Chondrocyte (in vitro differentiated cells): ENCODE data around the gene JAGN1. TPM values are rescaled to one million over a fixed set of nuclear protein-coding genes. Genes with fewer than 3 reads are reported as not detected.
A peak's percentile ranks its signal among the peaks of the same experiment; 100 is the strongest.
"Not testable (repeated sequence)": the region's sequence is repeated elsewhere in the genome, so short reads cannot be mapped to it uniquely, and the experiment has no call there.

ENCODE experiments used
- DNase-seq: peaks from one replicate; pipeline ENCODE4 v3.0.0; 2021; ENCODE audit warnings: mixed read lengths, low spot score
- H3K27ac Mint-ChIP-seq: one replicate; pipeline ENCODE4 v1.8.0; 2021; ENCODE audit warnings: mild to moderate bottlenecking, moderate library complexity, mixed read lengths; ENCODE audit not compliant: unreplicated experiment
- H3K27me3 Mint-ChIP-seq: 2 replicates; pipeline ENCODE4 v1.8.0; 2021; ENCODE audit warnings: low read depth, mixed read lengths
- H3K36me3 Mint-ChIP-seq: 2 replicates; pipeline ENCODE4 v1.8.0; 2021; ENCODE audit warnings: low read depth, mixed read lengths
- H3K4me1 Mint-ChIP-seq: 2 replicates; pipeline ENCODE4 v1.8.0; 2021; ENCODE audit warnings: low read depth, mild to moderate bottlenecking, mixed read lengths
- H3K4me3 Mint-ChIP-seq: one replicate; pipeline ENCODE4 v1.8.0; 2021; ENCODE audit warnings: mild to moderate bottlenecking, moderate library complexity, mixed read lengths; ENCODE audit not compliant: unreplicated experiment
- H3K9me3 Mint-ChIP-seq: 2 replicates; pipeline ENCODE4 v1.8.0; 2021; ENCODE audit warnings: low read depth, mixed read lengths
- total RNA-seq: library from RNA; stranded (reverse); gene quantifications from 3 replicates; pipeline ENCODE4 v1.2.1, GENCODE V29; 2021
- TF ChIP-seq, protein P1 (sequence below): fragments of 200-600 bp; sonication (generic); IDR thresholded peaks from 2 replicates; pipeline ENCODE4 v1.5.0; 2021; ENCODE audit warnings: antibody characterized with exemption, mild to moderate bottlenecking, moderate library complexity

JAGN1 gene
- total RNA-seq, 1 donor from 2014 or later, result 20.3 TPM

DNA sequence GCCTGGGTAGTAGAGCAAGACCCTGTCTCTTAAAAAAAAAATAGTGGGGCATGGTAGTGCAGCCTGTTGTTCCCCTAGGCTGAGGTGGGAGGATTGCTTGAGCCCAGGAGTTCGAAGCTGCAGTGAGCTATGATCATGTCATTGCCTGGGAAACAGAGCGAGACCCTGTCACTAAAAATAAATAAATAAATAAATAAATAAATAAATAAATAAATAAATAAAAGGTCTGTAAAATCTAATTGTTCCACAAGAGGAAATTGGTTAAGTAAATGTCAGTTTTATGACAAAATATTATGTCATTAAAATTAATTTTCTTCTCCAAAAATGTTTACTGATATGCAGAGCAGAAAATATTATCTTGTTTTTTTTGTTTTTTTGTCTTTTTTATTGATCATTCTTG is 48.6 kb downstream of the JAGN1 start:
- H3K27ac Mint-ChIP-seq, result no peak overlapping the region
- H3K27me3 Mint-ChIP-seq, result no peaks in the 10 kb centered on the region
- peaks cover 5% of the 10 kb centered on the region for H3K36me3 Mint-ChIP-seq
- DNase-seq, result no peak
- H3K4me3 Mint-ChIP-seq, result no peak overlapping the region
- peaks cover 18% of the 10 kb centered on the region for H3K4me1 Mint-ChIP-seq
- no peaks in the 10 kb centered on the region for H3K9me3 Mint-ChIP-seq
- TF ChIP-seq, protein P1, sequence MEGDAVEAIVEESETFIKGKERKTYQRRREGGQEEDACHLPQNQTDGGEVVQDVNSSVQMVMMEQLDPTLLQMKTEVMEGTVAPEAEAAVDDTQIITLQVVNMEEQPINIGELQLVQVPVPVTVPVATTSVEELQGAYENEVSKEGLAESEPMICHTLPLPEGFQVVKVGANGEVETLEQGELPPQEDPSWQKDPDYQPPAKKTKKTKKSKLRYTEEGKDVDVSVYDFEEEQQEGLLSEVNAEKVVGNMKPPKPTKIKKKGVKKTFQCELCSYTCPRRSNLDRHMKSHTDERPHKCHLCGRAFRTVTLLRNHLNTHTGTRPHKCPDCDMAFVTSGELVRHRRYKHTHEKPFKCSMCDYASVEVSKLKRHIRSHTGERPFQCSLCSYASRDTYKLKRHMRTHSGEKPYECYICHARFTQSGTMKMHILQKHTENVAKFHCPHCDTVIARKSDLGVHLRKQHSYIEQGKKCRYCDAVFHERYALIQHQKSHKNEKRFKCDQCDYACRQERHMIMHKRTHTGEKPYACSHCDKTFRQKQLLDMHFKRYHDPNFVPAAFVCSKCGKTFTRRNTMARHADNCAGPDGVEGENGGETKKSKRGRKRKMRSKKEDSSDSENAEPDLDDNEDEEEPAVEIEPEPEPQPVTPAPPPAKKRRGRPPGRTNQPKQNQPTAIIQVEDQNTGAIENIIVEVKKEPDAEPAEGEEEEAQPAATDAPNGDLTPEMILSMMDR, result no peak

GRCh38 chr3:9939906-9940305 is 49.5 kb downstream of the JAGN1 start:
- not testable (repeated sequence) for H3K27ac Mint-ChIP-seq, H3K9me3 Mint-ChIP-seq, H3K4me1 Mint-ChIP-seq, DNase-seq, H3K4me3 Mint-ChIP-seq, H3K27me3 Mint-ChIP-seq, H3K36me3 Mint-ChIP-seq

DNA sequence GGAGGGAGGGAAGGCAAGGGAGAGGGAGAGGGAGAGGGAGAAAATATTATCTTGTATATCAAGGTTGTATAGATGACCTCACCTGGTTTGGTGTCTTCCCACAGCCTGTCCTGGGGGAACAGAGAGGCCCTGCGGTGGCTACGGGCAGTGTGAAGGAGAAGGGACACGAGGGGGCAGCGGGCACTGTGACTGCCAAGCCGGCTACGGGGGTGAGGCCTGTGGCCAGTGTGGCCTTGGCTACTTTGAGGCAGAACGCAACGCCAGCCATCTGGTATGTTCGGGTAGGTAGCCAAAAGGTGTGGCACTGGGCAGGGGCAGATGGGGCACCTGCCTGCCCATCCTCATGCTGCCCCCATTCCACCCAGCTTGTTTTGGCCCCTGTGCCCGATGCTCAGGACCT is 50.3 kb downstream of the JAGN1 start:
- no peak for DNase-seq
- no peak overlapping the region for H3K4me3 Mint-ChIP-seq
- no peaks in the 10 kb centered on the region for H3K27me3 Mint-ChIP-seq
- peaks cover 6% of the 10 kb centered on the region for H3K4me1 Mint-ChIP-seq
- H3K36me3 Mint-ChIP-seq, result peaks cover 5% of the 10 kb centered on the region
- no peak overlapping the region for H3K27ac Mint-ChIP-seq
- H3K9me3 Mint-ChIP-seq, result no peaks in the 10 kb centered on the region
- TF ChIP-seq, protein P1, result no peak

GRCh38 chr3:9942164-9942563 is 51.8 kb downstream of the JAGN1 start:
- TF ChIP-seq, protein P1, result no peak
- H3K4me1 Mint-ChIP-seq, result peaks cover 12% of the 10 kb centered on the region
- peak; percentile 4 for DNase-seq
- peaks cover 3% of the 10 kb centered on the region for H3K36me3 Mint-ChIP-seq
- no peaks in the 10 kb centered on the region for H3K27me3 Mint-ChIP-seq
- H3K27ac Mint-ChIP-seq, result no peak overlapping the region
- H3K4me3 Mint-ChIP-seq, result no peak overlapping the region
- H3K9me3 Mint-ChIP-seq, result no peaks in the 10 kb centered on the region

GRCh38 chr3:9942934-9943690 is 52.7 kb downstream of the JAGN1 start:
- H3K27ac Mint-ChIP-seq, result no peak overlapping the region
- TF ChIP-seq, protein P1, result no peak
- H3K4me3 Mint-ChIP-seq, result no peak overlapping the region

More at GRCh38 chr3:9942934-9943690, 52.7 kb downstream of the JAGN1 start:
- Mint-ChIP-seq H3K9me3 (no peaks in the 10 kb centered on the region), H3K36me3 (peaks cover 2% of the 10 kb centered on the region), H3K4me1 (peaks cover 17% of the 10 kb centered on the region), H3K27me3 (no peaks in the 10 kb centered on the region)
- peak; percentile 74 for DNase-seq

Other genes starting within 250 kb of the JAGN1 start
- gene MTMR14, start 241.1 kb upstream of the JAGN1 start, total RNA-seq, result 17.1 to 22.2 TPM (median 19.1 TPM) in 3 replicates
- not detected in 3 replicates for gene CPNE9, start 186.8 kb upstream of the JAGN1 start, total RNA-seq
- gene BRPF1, start 158.9 kb upstream of the JAGN1 start, total RNA-seq, result 14.6 to 18.8 TPM (median 15.5 TPM) in 3 replicates
- gene OGG1, start 140.7 kb upstream of the JAGN1 start, total RNA-seq, result 23.8 to 26.7 TPM (median 24.2 TPM) in 3 replicates
- 9.7 to 20.9 TPM (median 19.3 TPM) in 3 replicates for gene CAMK1, start 120.7 kb upstream of the JAGN1 start, total RNA-seq
- 42.2 to 69.9 TPM (median 69.6 TPM) in 3 replicates for gene TADA3, start 98.1 kb upstream of the JAGN1 start, total RNA-seq
- 150 to 179 TPM (median 177 TPM) in 3 replicates for gene ARPC4, start 97.5 kb upstream of the JAGN1 start, total RNA-seq
- gene TTLL3, start 80.3 kb upstream of the JAGN1 start, total RNA-seq, result 31.5 to 44.9 TPM (median 38.7 TPM) in 3 replicates
- 26.9 to 31.4 TPM (median 27.7 TPM) in 3 replicates for gene RPUSD3, start 46.6 kb upstream of the JAGN1 start, total RNA-seq
- gene CIDEC, start 10.4 kb upstream of the JAGN1 start, total RNA-seq, result not detected in 3 replicates
- 0.42 to 1.6 TPM (median 0.92 TPM) in 3 replicates for gene IL17RE, start 12.2 kb downstream of the JAGN1 start, total RNA-seq
- 20.8 to 26.4 TPM (median 21.3 TPM) in 3 replicates for gene IL17RC, start 26.5 kb downstream of the JAGN1 start, total RNA-seq
- gene CRELD1, start 43.2 kb downstream of the JAGN1 start, total RNA-seq, result 26.5 to 29.9 TPM (median 28.2 TPM) in 3 replicates
- gene PRRT3, start 61.8 kb downstream of the JAGN1 start, total RNA-seq, result 3.9 to 7.6 TPM (median 3.9 TPM) in 3 replicates
- gene EMC3, start 96.2 kb downstream of the JAGN1 start, total RNA-seq, result 51.5 to 60.0 TPM (median 52.9 TPM) in 3 replicates
- 3.6 to 8.1 TPM (median 3.6 TPM) in 3 replicates for gene FANCD2, start 135.8 kb downstream of the JAGN1 start, total RNA-seq
- not detected in 3 replicates for gene FANCD2OS, start 217.6 kb downstream of the JAGN1 start, total RNA-seq
- gene BRK1, start 225.1 kb downstream of the JAGN1 start, total RNA-seq, result 113 to 122 TPM (median 117 TPM) in 3 replicates